Karpas-422 (cell line): Measurements from ENCODE around the gene GPC5. TPM values are rescaled to one million over a fixed set of nuclear protein-coding genes. Genes with fewer than 3 reads are reported as not detected.

Experiments
- DNase-seq: peaks from one replicate; pipeline ENCODE4 v3.0.0-alpha.2; 2015
- H2AFZ ChIP-seq: fragments of 200-600 bp; sonication (generic); 2 replicates; pipeline ENCODE4 v1.6.1; 2014; ENCODE audit warnings: antibody characterized with exemption, low read length, mixed read lengths
- H3K27ac ChIP-seq: fragments of 200-600 bp; sonication (generic); 2 replicates; pipeline ENCODE4 v1.5.1; 2014; ENCODE audit warnings: mild to moderate bottlenecking, low read length, moderate library complexity
- H3K27me3 ChIP-seq: fragments of 200-600 bp; sonication (generic); 2 replicates; pipeline ENCODE4 v1.6.1; 2014; ENCODE audit warnings: low read length, mixed read lengths
- H3K36me3 ChIP-seq: fragments of 200-600 bp; sonication (generic); 2 replicates; pipeline ENCODE4 v1.6.1; 2014; ENCODE audit warnings: low read length, mixed read lengths; ENCODE audit not compliant: insufficient read depth
- H3K4me1 ChIP-seq: fragments of 200-600 bp; sonication (generic); 2 replicates; pipeline ENCODE4 v1.6.1; 2014; ENCODE audit warnings: mild to moderate bottlenecking, low read length, mixed read lengths
- H3K4me2 ChIP-seq: fragments of 200-600 bp; sonication (generic); 2 replicates; pipeline ENCODE4 v1.6.1; 2014; ENCODE audit warnings: low read length, low read depth, mild to moderate bottlenecking; ENCODE audit not compliant: poor library complexity, severe bottlenecking
- H3K4me3 ChIP-seq: fragments of 200-600 bp; sonication (generic); 2 replicates; pipeline ENCODE4 v1.5.1; 2014; ENCODE audit warnings: mild to moderate bottlenecking, antibody characterized with exemption, low read length, mixed read lengths
- H3K79me2 ChIP-seq: fragments of 200-600 bp; sonication (generic); 2 replicates; pipeline ENCODE4 v1.6.1; 2014; ENCODE audit warnings: mild to moderate bottlenecking, low read length, mixed read lengths
- H3K9ac ChIP-seq: fragments of 200-600 bp; sonication (generic); 2 replicates; pipeline ENCODE4 v1.6.0; 2014; ENCODE audit warnings: low read length
- H3K9me2 ChIP-seq: fragments of 200-600 bp; sonication (generic), shearing (Covaris generic); replicated peaks from 2 replicates; pipeline ENCODE4 v1.6.0; 2014; ENCODE audit warnings: mild to moderate bottlenecking, low read length, moderate library complexity; ENCODE audit not compliant: insufficient read depth
- H3K9me3 ChIP-seq: fragments of 300-700, 200-600 bp; sonication (generic); 2 replicates; pipeline ENCODE4 v1.6.1; 2014; ENCODE audit warnings: low read length, mixed read lengths
- H4K20me1 ChIP-seq: fragments of 200-600 bp; sonication (generic); 2 replicates; pipeline ENCODE4 v1.6.1; 2014; ENCODE audit warnings: mild to moderate bottlenecking, antibody characterized with exemption, low read length, low read depth; ENCODE audit not compliant: insufficient read depth
- total RNA-seq: library from RNA; depleted of rRNA; stranded (reverse); fragments of >200 nt; shearing (Covaris generic); gene quantifications from 2 replicates; pipeline ENCODE4 v1.2.3, GENCODE V29; 2014; ENCODE audit warnings: low replicate concordance

The GPC5 gene
- total RNA-seq, 1 experiment from 2014 or later: not detected

DNA sequence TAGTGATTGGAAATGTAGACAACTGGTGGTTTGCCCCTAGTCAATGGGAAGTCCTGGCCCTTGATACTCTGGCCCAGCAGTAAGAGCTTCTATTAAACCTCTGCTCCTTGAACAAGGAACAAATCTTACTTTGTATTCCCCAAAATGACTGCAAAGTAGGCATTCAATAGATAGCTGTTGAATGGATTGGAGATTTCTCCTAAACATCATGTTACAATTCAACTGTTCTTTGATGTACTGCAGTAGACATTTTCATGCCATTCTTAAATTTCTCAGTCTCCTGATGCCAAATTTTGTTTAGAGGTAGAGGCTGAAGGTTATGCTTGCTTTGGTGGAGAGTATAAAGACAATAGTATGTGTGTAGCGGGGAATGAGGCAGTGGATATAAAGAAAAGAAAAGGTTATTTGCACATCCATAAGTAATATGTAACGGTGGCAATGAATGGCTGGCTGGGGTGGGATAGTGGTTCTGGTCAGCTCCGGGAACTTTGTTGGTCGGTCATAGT is 38.1 kb upstream of the GPC5 start:
- H2AFZ ChIP-seq: no peak overlapping the region
- H3K27me3 ChIP-seq: no peaks in the 10 kb centered on the region
- H3K27ac ChIP-seq: no peak overlapping the region
- no peak overlapping the region for H3K4me2 ChIP-seq
- DNase-seq: peak; percentile 56
- H4K20me1 ChIP-seq: peaks cover 18% of the 10 kb centered on the region
- no peaks in the 10 kb centered on the region for H3K79me2 ChIP-seq
- H3K9me3 ChIP-seq: no peaks in the 10 kb centered on the region
- H3K9me2 ChIP-seq: no peaks in the 10 kb centered on the region
- H3K36me3 ChIP-seq: peaks cover 54% of the 10 kb centered on the region
- no peak overlapping the region for H3K4me3 ChIP-seq
- H3K4me1 ChIP-seq: peaks cover 28% of the 10 kb centered on the region
- H3K9ac ChIP-seq: no peak overlapping the region

DNA sequence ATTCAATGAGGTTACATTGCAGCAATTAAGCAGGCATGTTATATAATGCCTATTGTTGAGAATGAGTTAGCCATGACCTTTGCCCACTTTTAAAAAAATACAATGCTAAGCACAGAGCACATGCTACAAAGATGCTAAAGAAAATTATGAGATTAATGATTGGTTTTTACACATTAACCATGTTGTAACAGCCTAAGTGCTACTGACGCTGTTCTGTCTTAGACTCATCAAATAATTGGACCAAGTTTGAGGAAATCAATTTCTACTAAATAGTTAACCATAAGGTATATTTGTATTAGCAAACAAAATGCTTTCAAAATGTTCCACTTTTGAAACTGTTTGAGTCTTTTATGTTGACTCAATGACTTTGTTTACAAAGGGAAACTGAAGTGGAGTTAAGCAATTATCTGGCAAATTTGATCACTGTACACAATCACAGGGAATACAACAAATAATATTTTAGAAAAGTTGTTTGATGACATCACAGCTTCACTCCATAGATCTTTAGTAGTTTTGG is 36.6 kb upstream of the GPC5 start:
- peaks cover 39% of the 10 kb centered on the region for H3K36me3 ChIP-seq
- DNase-seq: no peak
- no peaks in the 10 kb centered on the region for H3K9me2 ChIP-seq
- no peak overlapping the region for H3K9ac ChIP-seq
- H2AFZ ChIP-seq: no peak overlapping the region
- no peak overlapping the region for H3K27ac ChIP-seq
- H3K4me1 ChIP-seq: peaks cover 14% of the 10 kb centered on the region
- H4K20me1 ChIP-seq: peaks cover 3% of the 10 kb centered on the region
- H3K27me3 ChIP-seq: no peaks in the 10 kb centered on the region
- H3K4me2 ChIP-seq: no peak overlapping the region
- no peak overlapping the region for H3K4me3 ChIP-seq
- H3K79me2 ChIP-seq: no peaks in the 10 kb centered on the region
- H3K9me3 ChIP-seq: no peaks in the 10 kb centered on the region

DNA sequence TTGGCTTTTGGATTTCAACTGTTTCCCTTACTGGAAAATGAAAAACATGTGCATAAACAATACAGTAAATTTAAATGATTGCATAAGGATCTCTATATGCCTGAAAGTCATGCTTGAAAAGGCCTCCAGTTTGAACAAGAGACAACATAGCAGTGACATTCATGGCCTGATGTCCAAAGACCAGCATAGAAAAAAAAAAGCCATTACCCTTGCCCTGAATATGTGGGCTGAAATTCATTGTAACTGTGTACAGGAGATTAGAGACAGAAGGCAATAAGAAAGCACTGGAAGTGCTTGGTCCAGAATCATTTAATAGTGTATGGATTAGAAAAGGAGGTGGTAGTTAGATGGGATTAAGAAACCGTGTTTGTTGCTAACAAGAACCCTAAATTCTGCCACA is 35.5 kb upstream of the GPC5 start:
- Histone ChIP-seq H3K27me3 (no peaks in the 10 kb centered on the region), H3K27ac (no peak overlapping the region), H3K36me3 (peaks cover 28% of the 10 kb centered on the region; the same call in 1 of the 2 replicates), H4K20me1 (no peaks in the 10 kb centered on the region; the same call in 1 of the 2 replicates), H3K9ac (no peak overlapping the region), H3K9me2 (no peaks in the 10 kb centered on the region), H3K9me3 (no peaks in the 10 kb centered on the region), H3K4me1 (peaks cover 5% of the 10 kb centered on the region), H3K4me2 (no peak overlapping the region), H2AFZ (no peak overlapping the region), H3K79me2 (no peaks in the 10 kb centered on the region), H3K4me3 (no peak overlapping the region)
- no peak for DNase-seq

DNA sequence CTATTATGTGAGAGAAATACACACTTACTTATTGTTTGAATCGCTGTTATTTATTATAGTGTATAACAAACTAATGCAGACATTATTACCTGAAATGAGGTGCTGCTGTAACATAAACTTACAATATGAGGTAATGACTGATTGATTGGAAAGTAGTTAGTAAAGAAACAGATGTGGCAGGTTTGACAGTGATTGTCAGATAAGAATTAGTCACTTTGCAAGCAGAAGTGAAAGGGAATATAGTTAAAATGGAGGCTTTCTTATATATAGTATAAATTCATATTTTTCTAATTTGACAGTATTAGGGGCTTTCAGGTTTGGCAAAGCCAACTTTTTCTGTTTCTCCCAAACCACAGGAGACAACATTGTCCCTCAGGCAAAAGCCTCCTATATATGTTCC is 30.3 kb upstream of the GPC5 start:
- no peak overlapping the region for H3K9ac ChIP-seq
- H3K27ac ChIP-seq: no peak overlapping the region
- no peaks in the 10 kb centered on the region for H3K79me2 ChIP-seq
- H4K20me1 ChIP-seq: no peaks in the 10 kb centered on the region
- no peaks in the 10 kb centered on the region for H3K27me3 ChIP-seq
- H3K4me3 ChIP-seq: no peak overlapping the region
- H3K36me3 ChIP-seq: no peaks in the 10 kb centered on the region
- no peaks in the 10 kb centered on the region for H3K9me3 ChIP-seq
- H2AFZ ChIP-seq: no peak overlapping the region
- H3K4me2 ChIP-seq: no peak overlapping the region
- 0 out of 2 replicates have a peak, but pooled peaks cover 4% of the 10 kb centered on the region for H3K4me1 ChIP-seq
- H3K9me2 ChIP-seq: no peaks in the 10 kb centered on the region
- DNase-seq: no peak

DNA sequence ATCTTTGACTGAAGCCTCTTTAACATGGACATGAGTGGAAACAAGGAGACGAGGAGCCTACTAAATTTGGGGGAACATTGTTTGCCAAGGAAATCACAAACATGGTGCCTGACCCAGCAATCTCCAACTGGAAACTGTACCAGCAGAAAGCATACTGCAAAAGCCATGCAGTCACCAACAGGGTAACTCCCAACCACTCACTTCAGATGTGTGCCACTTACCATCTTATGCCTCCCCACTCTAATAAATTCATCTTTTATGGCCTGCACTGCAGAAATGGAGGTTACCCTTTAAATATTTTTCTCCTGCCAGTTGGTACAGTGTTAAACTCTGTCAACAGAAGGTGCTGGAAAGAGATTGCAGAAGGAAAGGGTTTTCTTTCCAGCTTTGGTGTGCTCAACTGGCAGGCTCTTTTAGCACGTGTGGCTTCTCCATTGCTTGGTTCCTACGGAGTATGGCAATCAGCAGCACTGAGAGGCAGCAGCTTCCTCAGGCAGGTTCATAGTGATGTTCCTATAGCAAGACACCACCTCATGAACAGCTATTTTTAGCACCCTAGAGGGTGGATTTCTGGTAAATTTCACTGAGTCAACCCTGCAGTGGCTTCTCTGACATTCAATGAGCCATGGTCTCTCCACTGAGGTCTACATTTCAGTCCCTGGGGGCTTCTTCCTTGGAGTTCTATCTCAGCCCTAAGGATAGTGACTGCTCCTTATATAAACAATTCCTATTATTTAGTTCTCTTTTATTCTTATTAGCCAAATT is 29.6 kb upstream of the GPC5 start:
- Histone ChIP-seq H3K27me3 (no peaks in the 10 kb centered on the region), H3K9ac (no peak overlapping the region), H3K4me1 (0 out of 2 replicates have a peak, but pooled peaks cover 4% of the 10 kb centered on the region), H3K4me2 (no peak overlapping the region), H3K9me2 (no peaks in the 10 kb centered on the region), H2AFZ (no peak overlapping the region), H3K27ac (no peak overlapping the region), H3K4me3 (no peak overlapping the region), H4K20me1 (no peaks in the 10 kb centered on the region), H3K79me2 (no peaks in the 10 kb centered on the region), H3K9me3 (no peaks in the 10 kb centered on the region), H3K36me3 (no peaks in the 10 kb centered on the region)
- DNase-seq: no peak

DNA sequence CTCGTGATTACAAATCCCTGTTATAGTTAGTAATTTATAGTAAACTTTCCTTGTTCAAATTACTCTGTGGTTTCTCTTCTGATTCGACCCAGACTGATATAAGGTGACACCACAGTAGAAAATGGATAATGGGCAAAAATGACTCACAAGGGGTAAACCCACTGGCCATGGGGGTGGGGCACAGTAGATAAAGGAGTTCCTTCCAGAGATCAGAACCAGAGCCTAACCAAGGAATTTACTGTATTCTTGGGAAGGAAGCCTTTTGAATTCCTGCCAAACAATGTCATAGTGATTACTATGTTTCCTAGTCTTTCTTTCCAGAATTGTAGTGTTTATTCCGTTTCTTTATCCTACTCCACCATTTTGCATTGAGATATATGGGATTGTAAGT is 29.0 kb upstream of the GPC5 start:
- no peak for DNase-seq
- Histone ChIP-seq H3K9ac (no peak overlapping the region), H4K20me1 (no peaks in the 10 kb centered on the region)

DNA sequence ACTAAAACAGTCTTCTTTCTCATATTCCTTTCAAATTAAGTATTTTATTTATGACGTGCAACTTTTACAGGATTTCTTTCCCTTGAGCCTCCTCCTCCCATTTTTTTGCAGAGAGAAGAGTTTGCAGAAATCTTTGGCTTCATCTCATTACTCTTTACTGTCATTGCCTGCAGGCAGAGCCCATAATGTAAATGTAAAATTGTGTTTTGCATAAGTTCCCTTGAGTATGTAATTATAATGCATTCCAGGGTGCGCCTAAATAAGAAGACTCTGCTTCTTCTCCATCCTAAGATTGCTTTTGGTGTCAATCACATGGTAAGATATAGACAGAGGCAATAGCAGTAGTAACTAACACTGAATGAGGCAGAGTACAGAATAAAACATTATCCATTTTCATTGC is 27.9 kb upstream of the GPC5 start:
- H3K9ac ChIP-seq: no peak overlapping the region
- H3K9me3 ChIP-seq: no peaks in the 10 kb centered on the region
- no peaks in the 10 kb centered on the region for H3K9me2 ChIP-seq
- DNase-seq: no peak
- H4K20me1 ChIP-seq: no peaks in the 10 kb centered on the region
- H3K27ac ChIP-seq: no peak overlapping the region
- H3K4me1 ChIP-seq: 0 out of 2 replicates have a peak, but pooled peaks cover 4% of the 10 kb centered on the region
- no peaks in the 10 kb centered on the region for H3K36me3 ChIP-seq
- H3K4me3 ChIP-seq: no peak overlapping the region
- H3K27me3 ChIP-seq: no peaks in the 10 kb centered on the region
- H3K79me2 ChIP-seq: no peaks in the 10 kb centered on the region
- no peak overlapping the region for H3K4me2 ChIP-seq
- no peak overlapping the region for H2AFZ ChIP-seq

More for the DNA sequence above, 29.0 kb upstream of the GPC5 start:
- Histone ChIP-seq H3K27ac (no peak overlapping the region), H3K79me2 (no peaks in the 10 kb centered on the region), H3K9me2 (no peaks in the 10 kb centered on the region), H3K4me1 (0 out of 2 replicates have a peak, but pooled peaks cover 4% of the 10 kb centered on the region), H3K9me3 (no peaks in the 10 kb centered on the region), H2AFZ (no peak overlapping the region), H3K27me3 (no peaks in the 10 kb centered on the region), H3K4me2 (no peak overlapping the region), H3K36me3 (no peaks in the 10 kb centered on the region), H3K4me3 (no peak overlapping the region)

DNA sequence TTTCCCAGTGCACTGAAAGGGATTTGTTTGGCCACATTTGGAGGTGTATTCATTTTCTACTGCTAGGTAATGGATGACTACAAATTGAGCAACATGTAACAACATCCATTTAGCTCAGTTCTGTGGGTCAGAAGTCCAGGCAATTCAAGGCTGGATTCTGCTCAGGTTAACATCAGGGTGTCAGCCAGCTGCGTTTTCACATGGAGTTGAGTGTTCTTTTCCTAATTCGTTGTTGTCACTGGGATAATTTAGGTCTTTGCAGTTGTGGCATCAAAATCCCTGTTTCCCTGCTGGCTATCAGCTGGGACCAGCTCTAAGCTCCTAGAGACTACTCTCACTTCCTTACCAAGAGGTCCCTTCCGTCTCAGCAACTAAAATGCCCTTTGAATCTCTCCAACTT is 25.5 kb upstream of the GPC5 start:
- no peak overlapping the region for H3K4me2 ChIP-seq
- H2AFZ ChIP-seq: no peak overlapping the region
- no peaks in the 10 kb centered on the region for H3K9me2 ChIP-seq
- no peaks in the 10 kb centered on the region for H3K36me3 ChIP-seq
- no peaks in the 10 kb centered on the region for H4K20me1 ChIP-seq
- H3K27ac ChIP-seq: no peak overlapping the region
- no peaks in the 10 kb centered on the region for H3K79me2 ChIP-seq
- H3K4me1 ChIP-seq: 0 out of 2 replicates have a peak, but pooled peaks cover 4% of the 10 kb centered on the region
- DNase-seq: no peak
- no peak overlapping the region for H3K9ac ChIP-seq
- no peaks in the 10 kb centered on the region for H3K27me3 ChIP-seq
- no peak overlapping the region for H3K4me3 ChIP-seq
- H3K9me3 ChIP-seq: no peaks in the 10 kb centered on the region
